GM18502 (cell line): Measurements from ENCODE around the gene BCL7B.
"Not testable (repeated sequence)": the region's sequence is repeated elsewhere in the genome, so short reads cannot be mapped to it uniquely, and the experiment has no call there.

Source experiments
- ATAC-seq: cut with Tn5 transposase; IDR thresholded peaks from one replicate; pipeline ENCODE4 v1.9.1; 2021; ENCODE audit warnings: mild to moderate bottlenecking; ENCODE audit not compliant: unreplicated experiment, poor library complexity

Gene BCL7B

DNA sequence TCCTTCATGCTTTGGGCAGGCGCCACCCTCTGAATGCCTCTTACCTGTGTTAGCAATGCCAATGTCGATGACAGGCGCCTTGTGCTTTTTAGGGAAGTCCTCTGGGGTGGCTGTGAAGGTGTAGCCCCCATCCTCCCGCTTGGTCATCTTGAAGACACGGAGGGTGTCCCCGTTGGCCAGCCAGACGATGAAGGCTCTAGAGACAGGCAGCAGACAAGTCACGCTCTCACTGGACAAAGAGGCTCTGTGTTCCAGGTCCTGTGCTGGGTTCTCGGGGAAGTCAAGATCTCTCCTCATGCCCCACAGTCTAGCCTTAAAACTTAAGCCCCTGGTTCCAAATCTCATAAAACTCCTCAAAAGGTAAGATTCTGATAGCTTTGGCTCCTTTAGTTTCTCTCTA is 15.8 kb upstream of the BCL7B start:
- ATAC-seq, result no peak

DNA sequence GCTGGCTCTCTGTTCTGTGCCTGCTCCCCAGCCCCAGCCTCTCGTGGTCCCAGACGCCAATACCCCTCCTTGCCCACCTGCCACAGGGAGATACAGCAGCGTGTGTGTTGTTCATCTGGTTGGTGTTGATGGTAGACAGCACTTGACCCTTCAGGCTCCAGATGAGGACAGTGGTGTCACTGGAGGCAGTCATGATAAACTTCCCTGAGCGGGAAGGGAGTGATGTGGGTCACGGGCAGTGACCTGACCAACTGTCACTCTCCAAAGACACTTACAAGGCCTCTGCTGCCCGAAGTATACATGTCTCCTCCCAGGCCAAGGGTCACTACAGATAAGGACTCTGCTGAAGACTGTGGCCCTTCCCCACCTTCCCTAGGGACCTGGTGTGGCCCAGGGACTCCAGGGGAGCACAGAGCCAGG is 15.3 kb upstream of the BCL7B start:
- ATAC-seq, result no peak

DNA sequence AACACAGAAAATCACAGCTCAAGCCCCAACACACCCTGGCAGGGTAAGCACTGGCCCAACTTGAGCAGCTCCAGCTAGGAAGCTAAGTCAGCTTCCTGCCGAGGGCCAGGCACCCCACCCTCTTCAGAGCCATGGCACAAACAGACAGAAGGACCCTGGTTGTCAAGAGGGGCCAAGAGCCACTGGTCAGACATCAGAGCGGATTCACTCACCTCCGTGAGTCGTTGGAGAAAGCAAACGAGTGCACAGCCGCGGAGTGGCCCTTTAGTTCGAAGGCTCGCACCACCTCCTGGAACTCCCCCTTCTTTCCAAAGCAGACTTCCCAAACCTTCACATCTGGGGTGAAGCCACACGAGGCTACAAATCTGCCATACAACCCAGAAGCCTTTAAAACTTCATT is 13.5 kb upstream of the BCL7B start:
- no peak for ATAC-seq

DNA sequence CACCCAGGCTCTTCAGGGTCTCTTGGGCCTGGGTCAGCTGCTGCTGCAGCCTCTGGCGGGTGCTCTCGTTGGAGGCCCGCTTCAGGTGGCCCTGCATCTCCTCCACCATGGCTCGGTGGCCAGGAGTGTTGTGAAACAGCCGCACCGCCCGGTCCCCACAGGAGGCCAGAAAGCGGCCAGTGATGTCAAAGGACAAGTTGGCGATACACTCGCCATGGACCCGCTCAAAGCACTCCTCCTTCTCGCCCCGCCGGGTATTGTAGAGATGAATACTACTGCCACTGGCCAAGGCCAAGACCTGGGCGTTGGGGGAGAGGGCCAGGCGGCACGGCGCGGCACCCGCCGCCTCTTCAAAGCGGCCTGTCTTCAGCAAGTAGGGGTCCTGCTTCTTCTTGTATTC is 13.0 kb upstream of the BCL7B start:
- no peak for ATAC-seq

DNA sequence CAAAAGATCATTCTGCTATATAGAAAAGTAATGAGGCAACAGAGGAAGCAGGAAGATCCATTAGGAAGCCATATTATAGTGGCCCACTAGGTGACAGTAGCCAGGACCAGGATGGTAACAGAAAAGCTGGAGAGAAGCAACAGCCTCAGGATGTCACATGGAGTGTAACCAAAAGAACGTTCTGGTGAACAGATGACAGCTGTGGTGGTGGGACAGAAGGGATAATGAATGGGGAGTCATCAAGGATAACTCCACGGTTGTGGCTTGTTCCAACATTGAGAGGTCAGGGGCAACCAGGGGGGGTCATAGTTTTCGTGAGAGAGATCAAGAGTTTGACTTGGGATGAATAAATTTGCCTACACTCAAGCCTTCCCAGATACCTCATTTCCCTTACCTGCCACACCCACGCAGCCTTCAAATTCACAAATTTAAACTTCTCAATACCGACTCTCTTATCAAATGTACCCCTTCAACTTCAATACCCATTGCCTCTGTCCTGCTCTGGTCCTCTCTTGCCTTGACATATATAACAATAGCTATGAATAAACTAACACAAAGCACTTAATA is 11.6 kb upstream of the BCL7B start:
- ATAC-seq, result no peak

DNA sequence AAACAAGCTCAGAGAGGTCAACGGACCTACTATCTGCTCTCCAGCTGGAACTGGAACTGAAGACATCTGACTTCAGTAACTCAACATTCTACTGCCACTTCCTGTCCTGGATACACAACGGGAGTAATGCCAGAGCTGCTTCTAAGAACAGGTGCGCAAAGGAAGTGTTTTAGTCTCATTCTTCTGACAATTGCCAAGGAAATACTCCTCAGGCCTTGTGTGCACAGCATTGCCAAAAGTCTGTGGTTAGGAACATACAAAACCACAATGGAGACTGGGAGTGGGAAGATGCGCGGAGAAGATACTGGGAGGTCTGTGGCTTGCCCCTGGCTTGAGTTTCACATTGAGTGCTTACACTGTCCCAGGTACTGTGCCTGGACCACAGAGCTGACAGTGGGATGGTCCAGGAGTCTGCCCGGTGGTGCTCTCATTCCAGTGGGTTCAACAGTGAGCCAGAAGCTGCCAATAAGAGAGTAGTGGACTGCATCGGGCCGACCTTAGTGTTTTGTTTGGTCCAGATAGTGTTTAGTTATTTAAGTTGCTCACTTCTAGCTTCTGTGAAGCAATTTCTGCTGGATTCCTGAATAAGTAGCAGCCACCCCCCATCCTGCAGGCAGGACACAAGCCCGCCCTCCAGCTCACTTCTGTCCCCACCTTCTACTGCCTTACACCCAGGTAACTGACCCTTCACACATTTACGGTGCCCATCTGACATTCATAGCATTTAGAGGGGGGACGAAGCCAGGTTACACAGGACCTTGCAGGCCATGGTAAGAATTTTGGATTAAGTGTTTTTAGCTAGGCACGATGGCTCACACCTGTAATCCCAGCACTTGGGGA is 10.6 kb upstream of the BCL7B start:
- ATAC-seq, result no peak

DNA sequence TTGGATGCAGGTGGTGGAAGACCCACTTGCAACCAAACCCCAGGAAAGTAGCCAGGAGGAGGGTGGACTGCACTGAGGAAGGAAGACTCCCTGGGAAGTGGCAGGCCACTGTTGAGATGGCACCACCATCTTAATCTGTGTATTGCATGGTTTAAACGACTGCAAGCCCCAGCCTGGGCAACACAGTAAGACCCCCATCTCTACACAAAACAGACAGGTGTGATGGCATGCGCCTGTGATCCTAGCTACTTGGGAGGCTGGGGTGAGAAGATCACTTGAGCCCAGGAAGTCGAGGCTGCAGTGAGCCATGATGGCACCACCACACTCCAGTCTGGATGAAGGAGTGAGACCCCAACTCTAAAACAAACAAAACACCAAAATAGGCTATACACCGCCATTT is 9.7 kb upstream of the BCL7B start:
- no peak for ATAC-seq

DNA sequence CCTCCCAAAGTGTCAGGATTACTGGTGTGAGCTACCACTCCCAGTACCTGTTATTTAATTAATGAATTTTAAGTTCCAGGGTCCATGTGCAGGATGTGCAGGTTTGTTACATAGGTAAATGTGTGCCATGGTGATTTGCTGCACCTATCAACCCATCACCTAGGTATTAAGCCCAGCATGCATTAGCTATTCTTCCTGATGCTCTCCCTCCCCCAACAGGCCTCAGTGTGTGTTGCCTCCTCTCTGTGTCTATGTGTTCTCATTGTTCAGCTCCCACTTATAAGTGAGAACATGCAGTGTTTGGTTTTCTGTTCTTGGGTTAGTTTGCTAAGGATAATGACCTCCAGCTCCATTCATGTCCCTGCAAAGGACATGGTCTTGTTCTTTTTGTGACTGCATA is 8.9 kb upstream of the BCL7B start:
- not testable (repeated sequence) for ATAC-seq

DNA sequence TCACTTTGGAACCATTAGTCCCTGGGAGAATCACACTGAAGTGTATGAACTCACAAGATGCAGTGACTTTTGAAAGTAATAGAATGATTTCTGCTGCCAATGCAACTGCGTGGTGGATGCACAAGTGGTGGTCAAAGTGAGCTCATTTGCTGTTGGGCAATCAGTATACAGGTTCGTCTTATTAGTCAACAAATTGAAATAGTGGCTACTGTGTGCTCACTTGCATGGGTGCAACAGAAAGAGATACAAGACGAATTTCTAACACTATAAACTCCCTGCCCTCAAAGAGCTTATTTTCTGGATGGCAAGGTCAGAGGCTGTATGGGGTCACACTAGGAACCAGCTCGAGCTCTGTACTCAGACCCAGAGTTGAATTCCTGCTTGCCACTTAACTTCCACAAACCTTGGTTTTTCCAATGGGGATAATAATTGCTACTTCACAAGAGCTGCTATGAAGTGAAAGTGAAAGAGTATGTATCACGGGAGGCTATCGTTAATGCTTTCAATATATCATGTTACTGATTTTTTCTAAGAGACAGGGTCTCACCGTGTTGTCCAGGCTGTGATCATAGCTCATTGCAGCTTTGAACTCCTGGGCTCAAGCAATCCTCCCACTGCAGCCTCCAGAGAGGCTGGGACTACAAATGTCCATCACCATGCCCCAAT is 8.3 kb upstream of the BCL7B start:
- no peak for ATAC-seq

DNA sequence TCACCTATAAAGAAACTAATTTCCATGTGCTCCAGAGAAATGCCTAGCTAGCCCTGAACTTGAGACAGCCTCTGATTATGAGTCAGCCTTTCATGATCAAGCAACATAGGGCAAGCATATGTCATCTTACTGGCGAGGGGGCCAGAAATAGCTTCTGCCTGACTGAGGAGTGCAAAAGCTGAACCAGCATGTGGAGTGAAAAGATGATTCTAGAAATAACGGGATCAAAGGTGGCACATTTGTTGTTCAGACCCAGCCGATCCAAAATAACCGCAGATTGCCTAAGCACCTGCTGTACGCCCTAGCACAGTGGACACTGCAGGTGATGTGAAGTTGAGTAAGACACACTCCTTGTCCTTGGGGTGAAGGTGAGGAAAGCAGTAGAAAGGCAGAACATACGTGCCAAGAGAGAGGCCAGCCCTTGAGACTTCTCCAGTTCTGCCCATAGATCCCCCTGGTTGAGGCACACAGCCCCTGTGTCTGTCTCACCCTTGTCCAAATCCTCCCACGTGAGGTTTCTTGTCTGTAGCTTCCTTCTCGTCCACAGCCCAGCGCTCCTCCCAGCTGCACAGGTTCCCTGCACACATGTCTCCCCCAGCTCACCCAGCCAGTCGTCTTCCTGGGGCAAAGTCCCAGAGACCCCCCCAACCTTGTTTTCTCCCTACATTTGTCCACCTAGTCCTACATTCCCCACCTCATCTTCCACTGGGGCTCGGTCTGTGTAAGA is 2.8 kb upstream of the BCL7B start:
- no peak for ATAC-seq

DNA sequence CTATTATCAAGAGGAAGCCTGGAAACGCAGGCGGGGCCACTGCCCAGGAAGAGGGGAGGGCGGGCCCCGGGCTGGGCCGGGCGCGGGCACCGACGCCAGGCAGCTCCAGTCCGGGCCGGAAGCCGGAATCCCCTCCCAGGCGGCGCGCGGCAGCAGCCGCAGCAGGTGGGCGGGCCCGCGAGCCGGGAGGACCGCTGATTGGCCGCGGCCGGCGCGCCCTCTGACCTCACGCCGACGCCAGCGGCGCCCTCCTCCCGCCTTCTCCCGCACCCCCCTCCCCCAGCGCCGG is 438 bp downstream of the BCL7B start:
- peak; percentile 88 for ATAC-seq

DNA sequence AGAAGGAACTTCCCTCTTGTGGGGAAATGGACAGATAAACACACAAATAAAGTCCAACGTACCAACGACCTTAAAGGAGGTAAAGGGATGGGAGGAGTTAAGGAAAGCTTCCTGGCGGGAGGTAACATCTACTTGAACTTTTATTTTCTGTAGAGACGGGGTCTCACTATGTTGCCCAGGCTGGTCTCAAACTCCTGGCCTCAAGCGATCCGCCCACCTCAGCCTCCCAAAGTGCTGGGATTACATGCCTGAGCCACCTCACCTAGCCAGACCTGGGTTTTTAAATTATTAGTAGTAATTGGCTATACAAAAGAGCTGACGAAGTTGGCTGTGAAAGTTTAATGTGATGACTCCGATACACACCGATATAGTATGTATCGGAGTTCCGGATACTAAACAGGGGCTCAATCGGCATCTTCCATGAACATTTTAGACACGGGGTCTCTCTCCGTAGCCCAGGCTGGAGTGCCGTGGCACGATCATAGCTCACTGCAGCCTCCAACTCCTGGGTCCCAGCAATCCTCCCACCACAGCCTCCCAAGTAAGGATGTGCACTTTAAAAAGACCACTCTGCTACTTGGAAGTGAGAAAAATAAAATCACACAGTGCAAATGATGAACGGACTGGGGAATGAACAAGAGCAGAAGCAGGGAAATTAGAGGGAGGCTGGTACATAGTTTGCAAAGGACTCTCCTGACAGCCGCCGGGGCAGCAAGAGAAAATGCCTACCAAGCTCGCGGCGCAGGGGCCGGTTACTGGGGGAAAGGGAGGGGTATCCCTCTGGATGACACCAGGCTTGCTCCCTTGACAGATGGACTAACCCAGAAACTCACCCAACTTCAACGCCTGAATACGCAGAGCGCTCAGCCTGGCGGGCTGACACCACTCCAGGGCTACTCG is 1.0 kb downstream of the BCL7B start:
- no peak for ATAC-seq

DNA sequence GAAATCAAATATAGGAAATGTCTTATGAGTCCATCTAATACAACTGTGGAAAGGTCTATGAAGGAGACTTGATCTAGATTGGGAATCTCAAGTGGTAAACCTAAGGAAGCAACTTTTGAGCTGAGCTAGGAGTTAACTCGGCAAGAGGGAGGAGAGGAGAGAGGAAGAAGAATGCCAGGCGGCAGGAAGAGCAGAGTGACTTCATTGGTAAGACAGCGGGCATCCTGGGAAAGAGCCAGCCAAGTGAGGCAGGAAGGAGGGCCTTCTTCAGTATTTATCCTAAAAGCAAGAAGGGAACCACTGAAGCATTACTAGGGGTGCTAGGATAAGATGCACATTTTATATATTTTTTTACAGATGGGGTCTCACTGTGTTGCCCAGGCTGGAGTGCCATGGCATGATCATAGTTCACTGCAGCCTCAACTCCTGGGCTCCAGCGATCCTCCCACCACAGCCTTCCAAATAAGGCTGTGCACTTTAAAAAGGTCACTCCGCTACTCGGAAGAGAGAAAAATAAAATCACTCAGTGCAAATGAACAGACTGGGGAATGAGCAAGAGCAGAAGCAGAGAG is 2.0 kb downstream of the BCL7B start:
- no peak for ATAC-seq

DNA sequence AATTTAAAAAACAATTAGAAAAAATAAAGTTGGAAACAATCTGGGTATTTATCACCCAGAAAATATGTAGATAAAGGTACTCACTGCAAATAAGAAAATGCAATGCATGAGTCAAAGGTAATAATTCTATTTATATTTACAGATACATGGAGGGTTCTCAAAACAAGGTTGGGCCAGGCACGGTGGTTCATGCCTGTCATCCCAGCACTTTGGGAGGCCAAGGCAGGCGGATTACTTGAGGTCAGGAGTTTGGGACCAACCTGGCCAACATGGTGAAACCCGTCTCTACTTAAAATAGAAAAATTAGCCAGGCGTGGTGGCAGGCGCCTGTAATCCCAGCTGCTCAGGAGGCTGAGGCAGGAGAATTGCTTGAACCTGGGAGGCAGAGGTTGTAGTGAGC is 7.4 kb downstream of the BCL7B start:
- not testable (repeated sequence) for ATAC-seq

DNA sequence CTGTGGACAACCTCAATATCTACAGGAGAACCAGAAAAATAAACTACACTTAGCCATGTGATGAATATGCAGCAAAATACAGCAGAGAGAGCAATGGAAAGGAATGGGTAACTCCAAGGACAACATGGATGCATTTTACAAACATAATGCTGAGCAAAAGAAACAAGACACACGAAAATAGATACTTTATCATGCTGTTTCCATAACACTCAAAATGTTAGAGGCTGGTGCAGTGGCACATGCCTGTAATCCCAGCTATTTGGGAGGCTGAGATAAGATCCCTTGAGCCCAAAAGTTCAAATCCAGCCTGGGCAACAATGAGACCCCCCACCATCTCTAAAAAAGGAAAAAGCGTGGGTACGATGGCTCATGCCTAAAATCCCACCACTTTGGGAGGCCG is 8.3 kb downstream of the BCL7B start:
- no peak for ATAC-seq

DNA sequence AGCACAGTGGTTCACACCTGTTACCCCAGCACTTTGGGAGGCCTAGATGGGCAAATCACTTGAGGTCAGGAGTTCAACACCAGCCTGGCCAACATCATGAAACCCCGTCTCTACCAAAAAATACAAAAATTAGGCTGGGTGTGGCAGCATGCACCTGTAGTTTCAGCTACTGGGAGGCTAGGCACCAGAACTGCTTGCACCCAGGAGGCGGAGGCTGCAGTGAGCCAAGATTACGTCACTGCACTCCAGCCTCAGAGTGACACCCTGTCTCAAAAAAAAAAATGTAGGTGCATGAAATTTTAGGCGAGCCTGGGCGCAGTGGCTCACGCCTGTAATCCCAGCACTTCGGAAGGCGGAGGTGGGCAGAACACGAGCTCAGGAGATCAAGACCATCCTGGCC is 9.6 kb downstream of the BCL7B start:
- no peak for ATAC-seq

DNA sequence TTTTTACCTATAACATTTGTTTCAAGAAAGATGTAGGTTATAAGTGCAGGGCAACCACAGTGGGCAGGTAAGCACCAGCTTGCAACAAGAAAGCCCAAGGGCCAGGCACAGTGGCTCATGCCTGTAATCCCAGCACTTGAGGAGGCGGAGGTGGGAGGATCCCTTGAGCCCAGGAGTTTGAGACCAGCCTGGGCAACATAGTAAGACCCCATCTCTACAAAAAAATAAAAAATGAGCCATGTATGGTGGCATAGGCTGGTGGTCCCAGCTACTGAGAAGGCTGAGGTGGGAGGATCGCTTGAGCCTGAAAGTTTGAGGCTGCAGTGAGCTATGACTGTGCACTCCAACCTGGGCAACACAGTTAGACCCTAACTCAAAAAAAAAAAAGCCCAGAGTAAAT is 12.8 kb downstream of the BCL7B start:
- ATAC-seq, result no peak

DNA sequence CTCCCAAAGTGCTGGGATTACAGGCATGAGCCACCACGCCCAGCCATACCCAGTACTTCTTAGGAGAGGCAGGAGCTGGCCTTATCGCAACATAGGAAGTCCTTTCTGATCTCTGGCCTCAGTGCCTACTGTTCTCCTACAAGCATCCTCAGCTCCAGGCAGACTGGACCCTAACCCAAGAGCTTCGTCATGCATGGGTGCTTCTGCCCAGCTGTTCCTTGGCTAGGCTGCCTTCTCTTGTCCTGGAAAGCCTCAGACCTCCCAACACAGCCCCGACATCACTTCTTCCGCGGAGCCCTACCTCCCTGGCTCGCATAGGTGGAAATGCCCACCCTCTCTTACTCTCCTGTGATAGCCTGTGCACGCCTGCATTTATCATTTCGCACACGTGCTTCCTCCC is 15.8 kb downstream of the BCL7B start:
- no peak for ATAC-seq

DNA sequence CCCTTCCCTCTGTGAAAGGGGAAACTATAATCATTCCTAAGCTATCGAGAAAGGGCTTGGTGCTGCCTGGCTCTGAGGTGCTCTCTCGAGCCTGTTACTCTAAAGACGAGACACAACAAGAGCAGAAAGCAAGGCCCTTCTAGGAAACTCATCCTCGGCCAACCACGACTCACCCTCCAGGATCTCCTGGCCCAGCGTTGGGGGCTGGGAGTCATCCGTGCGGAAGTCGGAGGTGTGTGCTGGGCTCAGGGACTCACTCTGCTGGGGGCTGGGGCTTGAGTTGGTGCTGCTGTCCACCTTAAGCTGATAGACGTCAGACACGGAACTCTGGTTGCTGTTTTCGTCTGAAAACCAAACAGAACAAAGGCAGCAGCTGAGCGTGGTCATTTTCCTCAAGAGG is 17.8 kb downstream of the BCL7B start:
- ATAC-seq, result no peak

DNA sequence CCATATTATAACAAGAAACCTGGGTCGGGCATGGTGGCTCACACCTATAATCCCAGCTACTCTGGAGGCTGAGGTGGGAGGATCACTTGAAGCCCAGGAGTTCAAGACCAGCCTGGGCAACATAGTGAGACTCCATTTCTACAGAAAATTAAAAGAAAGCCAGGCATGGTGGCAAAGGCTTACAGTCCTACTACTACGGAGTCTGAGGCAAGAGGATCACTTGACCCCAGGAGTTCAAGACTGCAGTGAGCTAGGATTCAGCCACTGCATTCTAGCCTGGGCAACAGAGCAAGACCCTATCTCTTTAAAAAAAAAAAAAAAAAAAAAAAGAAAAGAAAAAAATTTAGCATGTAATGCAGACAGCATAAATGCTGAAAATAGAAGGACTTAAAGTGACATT is 19.0 kb downstream of the BCL7B start:
- not testable (repeated sequence) for ATAC-seq
